ENCODE measurements around the gene PDE9A.

GRCh38 chr21:42707207-42707830 is 53.9 kb downstream of the PDE9A start:
- TF ChIP-seq MAX (IDR thresholded peaks at IDR 0.05) (no peak), EP300 (IDR thresholded peaks at IDR 0.05; ENCODE audit: borderline replicate concordance) (no peak), NFIC (IDR thresholded peaks at IDR 0.05) (no peak), REST (IDR thresholded peaks at IDR 0.05; ENCODE audit: low read depth) (no peak), CEBPB (IDR thresholded peaks at IDR 0.05) (no peak), CREB1 (IDR thresholded peaks at IDR 0.05; ENCODE audit: low read depth) (no peak), TAF1 (IDR thresholded peaks at IDR 0.05; ENCODE audit: low read depth) (no peak), YY1 (IDR thresholded peaks at IDR 0.05; ENCODE audit: low read depth) (no peak), RAD21 (IDR thresholded peaks at IDR 0.05; ENCODE audit: low read depth) (no peak)

Measured in Ishikawa (cell line).